H9 (cell line): Measurements from ENCODE around the gene EIF4H. TPM values are rescaled to one million over a fixed set of nuclear protein-coding genes. Genes with fewer than 3 reads are reported as not detected.
A peak's percentile ranks its signal among the peaks of the same experiment; 100 is the strongest.

Experiments used
- DNase-seq: peaks from one replicate; pipeline ENCODE4 v3.0.0-alpha.2; 2017
- H2AFZ ChIP-seq: one replicate; pipeline ENCODE4 v1.6.1; 2013; ENCODE audit warnings: mild to moderate bottlenecking, low read length, control low read depth, moderate library complexity
- H2AK5ac ChIP-seq: 2 replicates; pipeline ENCODE4 v1.6.1; 2013; ENCODE audit warnings: low read length, control low read depth, mixed read lengths; ENCODE audit not compliant: insufficient read length
- H2BK120ac ChIP-seq: one replicate; pipeline ENCODE4 v1.6.1; 2013; ENCODE audit warnings: low read depth, mild to moderate bottlenecking, low read length, control low read depth, inconsistent platforms; ENCODE audit not compliant: poor library complexity, severe bottlenecking
- H2BK12ac ChIP-seq: 2 replicates; pipeline ENCODE4 v1.6.1; 2013; ENCODE audit warnings: low read length, control low read depth, mixed read lengths, low read depth; ENCODE audit not compliant: insufficient read length
- H2BK15ac ChIP-seq: 2 replicates; pipeline ENCODE4 v1.6.1; 2013; ENCODE audit warnings: low read depth, low read length, control low read depth
- H2BK20ac ChIP-seq: one replicate; pipeline ENCODE4 v1.6.1; 2013; ENCODE audit warnings: low read depth, mild to moderate bottlenecking, low read length, control low read depth, inconsistent platforms; ENCODE audit not compliant: poor library complexity, severe bottlenecking
- H2BK5ac ChIP-seq: 2 replicates; pipeline ENCODE4 v1.6.1; 2013; ENCODE audit warnings: low read length, control low read depth, mixed read lengths; ENCODE audit not compliant: insufficient read length
- H3K14ac ChIP-seq: 2 replicates; pipeline ENCODE4 v1.6.1; 2013; ENCODE audit warnings: low read length, control low read depth; ENCODE audit not compliant: insufficient read depth
- H3K18ac ChIP-seq: 2 replicates; pipeline ENCODE4 v1.6.1; 2013; ENCODE audit warnings: low read depth, mild to moderate bottlenecking, mixed read lengths, low read length, control low read depth; ENCODE audit not compliant: insufficient read length
- H3K23ac ChIP-seq: 2 replicates; pipeline ENCODE4 v1.6.1; 2013; ENCODE audit warnings: low read length, control low read depth, mixed read lengths, low read depth; ENCODE audit not compliant: insufficient read length
- H3K23me2 ChIP-seq: 2 replicates; pipeline ENCODE4 v1.6.1; 2013; ENCODE audit warnings: low read depth, mild to moderate bottlenecking, mixed read lengths, low read length, control low read depth; ENCODE audit not compliant: insufficient read length, poor library complexity, severe bottlenecking
- H3K27ac ChIP-seq: 2 replicates; pipeline ENCODE4 v1.5.1; 2013; ENCODE audit warnings: low read length, control low read depth, mixed read lengths, low read depth; ENCODE audit not compliant: insufficient read length
- H3K27me3 ChIP-seq: 2 replicates; pipeline ENCODE4 v1.6.1; 2013; ENCODE audit warnings: low read length, control low read depth, inconsistent platforms; ENCODE audit not compliant: insufficient read depth
- H3K4ac ChIP-seq: 2 replicates; pipeline ENCODE4 v1.6.1; 2013; ENCODE audit warnings: low read depth, mild to moderate bottlenecking, control low read depth, inconsistent platforms, low read length, moderate library complexity
- H3K4me1 ChIP-seq: 2 replicates; pipeline ENCODE4 v1.6.1; 2013; ENCODE audit warnings: low read length, control low read depth, inconsistent platforms; ENCODE audit not compliant: insufficient read depth
- H3K4me2 ChIP-seq: 2 replicates; pipeline ENCODE4 v1.6.1; 2013; ENCODE audit warnings: low read length, control low read depth, mixed read lengths; ENCODE audit not compliant: insufficient read length, insufficient read depth
- H3K56ac ChIP-seq: 2 replicates; pipeline ENCODE4 v1.6.1; 2013; ENCODE audit warnings: low read depth, mild to moderate bottlenecking, mixed read lengths, low read length, control low read depth; ENCODE audit not compliant: insufficient read length
- H3K79me1 ChIP-seq: 2 replicates; pipeline ENCODE4 v1.6.1; 2013; ENCODE audit warnings: low read depth, mild to moderate bottlenecking, moderate library complexity, low read length, control low read depth, inconsistent platforms; ENCODE audit not compliant: insufficient read depth, poor library complexity, severe bottlenecking
- H3K79me2 ChIP-seq: 2 replicates; pipeline ENCODE4 v1.6.1; 2013; ENCODE audit warnings: low read length, control low read depth, inconsistent platforms; ENCODE audit not compliant: insufficient read depth
- H3K9ac ChIP-seq: 2 replicates; pipeline ENCODE4 v1.6.1; 2013; ENCODE audit warnings: low read length, control low read depth, mixed read lengths; ENCODE audit not compliant: insufficient read length; ENCODE audit errors: extremely low read depth
- H3K9me3 ChIP-seq: one replicate; pipeline ENCODE4 v1.6.1; 2013; ENCODE audit warnings: low read depth, low read length, inconsistent platforms; ENCODE audit not compliant: control insufficient read depth
- H3T11ph ChIP-seq: one replicate; pipeline ENCODE4 v1.6.1; 2013; ENCODE audit warnings: mild to moderate bottlenecking, low read length, control low read depth, inconsistent platforms
- H4K20me1 ChIP-seq: one replicate; pipeline ENCODE4 v1.6.1; 2013; ENCODE audit not compliant: control insufficient read depth, insufficient read length, insufficient read depth
- H4K5ac ChIP-seq: 2 replicates; pipeline ENCODE4 v1.6.1; 2013; ENCODE audit warnings: low read depth, mild to moderate bottlenecking, mixed read lengths, low read length, control low read depth; ENCODE audit not compliant: insufficient read length
- H4K8ac ChIP-seq: replicated peaks from 2 replicates; pipeline ENCODE4 v1.6.1; 2013; ENCODE audit warnings: low read length, control low read depth, mixed read lengths, low read depth; ENCODE audit not compliant: insufficient read length
- H4K91ac ChIP-seq: 2 replicates; pipeline ENCODE4 v1.6.1; 2013; ENCODE audit warnings: low read depth, mild to moderate bottlenecking, moderate library complexity, mixed read lengths, low read length, control low read depth; ENCODE audit not compliant: insufficient read length
- H3K27ac Mint-ChIP-seq, 3 experiments: 2 replicates in 2 of 3; 3 replicates in 1 of 3; pipeline ENCODE4 v1.8.0; 2020 to 2021; ENCODE audit warnings: mixed read lengths in 3 of 3, mild to moderate bottlenecking in 1 of 3, moderate library complexity in 1 of 3
- H3K27me3 Mint-ChIP-seq: 2 replicates; pipeline ENCODE4 v1.8.0; 2021; ENCODE audit warnings: low read depth, mild to moderate bottlenecking, moderate library complexity, mixed read lengths
- H3K36me3 Mint-ChIP-seq, 3 experiments: 2 replicates in 2 of 3; 3 replicates in 1 of 3; pipeline ENCODE4 v1.8.0; 2020 to 2021; ENCODE audit warnings: low read depth in 3 of 3, mixed read lengths in 3 of 3; ENCODE audit not compliant: insufficient read depth in 1 of 3
- H3K4me1 Mint-ChIP-seq, 2 experiments: 2 replicates each; pipeline ENCODE4 v1.8.0; 2020; ENCODE audit warnings: mixed read lengths in 2 of 2
- H3K4me3 Mint-ChIP-seq, 2 experiments: 2 replicates in 1 of 2; 3 replicates in 1 of 2; pipeline ENCODE4 v1.8.0; 2020 to 2021; ENCODE audit warnings: mild to moderate bottlenecking in 2 of 2, mixed read lengths in 2 of 2, moderate library complexity in 1 of 2
- H3K9me3 Mint-ChIP-seq, 2 experiments: 2 replicates in 1 of 2; 3 replicates in 1 of 2; pipeline ENCODE4 v1.8.0; 2020; ENCODE audit warnings: mild to moderate bottlenecking in 2 of 2, mixed read lengths in 2 of 2, moderate library complexity in 1 of 2
- WGBS: extraction: QIAGEN DNeasy Blood & Tissue Kit; methylation state at CpG from one replicate; pipeline ENCODE4 v1.1.7; 2013; ENCODE audit warnings: missing lambda C conversion rate, low lambda C conversion rate, mixed read lengths; ENCODE audit not compliant: insufficient read length; ENCODE audit errors: extremely low coverage; 5-methylcytosine and 5-hydroxymethylcytosine counted together
- total RNA-seq: library from RNA; stranded (reverse); gene quantifications from 2 replicates; pipeline ENCODE4 v1.2.1, GENCODE V29; 2021
- TF ChIP-seq, protein P1 (sequence below): fragments of 200-600 bp; sonication (generic); conservative IDR thresholded peaks from 3 replicates; pipeline ENCODE4 v1.8.0; 2021; ENCODE audit warnings: antibody characterized with exemption, mild to moderate bottlenecking

The EIF4H gene
- total RNA-seq, 1 experiment from 2014 or later = 363 TPM

GRCh38 chr7:74217455-74218342 is 43.5 kb downstream of the EIF4H start:
- no peak overlapping the region for H2BK5ac ChIP-seq
- H3K4ac ChIP-seq = no peak overlapping the region
- WGBS = no CpG with 5 or more reads among the region's 20 CpGs
- no peak overlapping the region for H3K27ac Mint-ChIP-seq
- peaks cover 5% of the 10 kb centered on the region for H3K27me3 Mint-ChIP-seq
- no peak overlapping the region for H3T11ph ChIP-seq
- no peak overlapping the region for H2BK20ac ChIP-seq
- no peak overlapping the region for H3K4me2 ChIP-seq
- no peaks in the 10 kb centered on the region for H3K27me3 ChIP-seq
- no peaks in the 10 kb centered on the region for H3K79me1 ChIP-seq
- no peaks in the 10 kb centered on the region for H3K79me2 ChIP-seq
- H4K20me1 ChIP-seq = peaks cover 3% of the 10 kb centered on the region
- no peak overlapping the region for H3K18ac ChIP-seq
- no peak overlapping the region for H2BK12ac ChIP-seq
- DNase-seq = no peak
- no peaks in the 10 kb centered on the region for H3K36me3 Mint-ChIP-seq
- no peak overlapping the region for H4K5ac ChIP-seq
- no peak overlapping the region for H3K23ac ChIP-seq
- H2AK5ac ChIP-seq = no peak overlapping the region
- no peak overlapping the region for H2AFZ ChIP-seq
- no peak overlapping the region for H3K56ac ChIP-seq
- H3K27ac ChIP-seq = no peak overlapping the region
- no peak overlapping the region for H3K9ac ChIP-seq
- H3K14ac ChIP-seq = no peak overlapping the region; the same call in 1 of the 2 replicates
- no peaks in the 10 kb centered on the region for H3K23me2 ChIP-seq
- no peak overlapping the region for H2BK120ac ChIP-seq
- H2BK15ac ChIP-seq = no peak overlapping the region
- TF ChIP-seq, protein P1, sequence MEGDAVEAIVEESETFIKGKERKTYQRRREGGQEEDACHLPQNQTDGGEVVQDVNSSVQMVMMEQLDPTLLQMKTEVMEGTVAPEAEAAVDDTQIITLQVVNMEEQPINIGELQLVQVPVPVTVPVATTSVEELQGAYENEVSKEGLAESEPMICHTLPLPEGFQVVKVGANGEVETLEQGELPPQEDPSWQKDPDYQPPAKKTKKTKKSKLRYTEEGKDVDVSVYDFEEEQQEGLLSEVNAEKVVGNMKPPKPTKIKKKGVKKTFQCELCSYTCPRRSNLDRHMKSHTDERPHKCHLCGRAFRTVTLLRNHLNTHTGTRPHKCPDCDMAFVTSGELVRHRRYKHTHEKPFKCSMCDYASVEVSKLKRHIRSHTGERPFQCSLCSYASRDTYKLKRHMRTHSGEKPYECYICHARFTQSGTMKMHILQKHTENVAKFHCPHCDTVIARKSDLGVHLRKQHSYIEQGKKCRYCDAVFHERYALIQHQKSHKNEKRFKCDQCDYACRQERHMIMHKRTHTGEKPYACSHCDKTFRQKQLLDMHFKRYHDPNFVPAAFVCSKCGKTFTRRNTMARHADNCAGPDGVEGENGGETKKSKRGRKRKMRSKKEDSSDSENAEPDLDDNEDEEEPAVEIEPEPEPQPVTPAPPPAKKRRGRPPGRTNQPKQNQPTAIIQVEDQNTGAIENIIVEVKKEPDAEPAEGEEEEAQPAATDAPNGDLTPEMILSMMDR = no peak
- H3K4me1 Mint-ChIP-seq = peaks cover 0 to 10% of the 10 kb centered on the region in 2 experiments; a peak in 1 of 4 replicates
- peak overlapping the region in 1 of 2 experiments; percentile 34; a peak in 1 of 5 replicates for H3K4me3 Mint-ChIP-seq
- H3K9me3 Mint-ChIP-seq = no peaks in the 10 kb centered on the region
- H4K8ac ChIP-seq = no peak overlapping the region
- no peaks in the 10 kb centered on the region for H3K9me3 ChIP-seq
- H4K91ac ChIP-seq = no peak overlapping the region
- H3K4me1 ChIP-seq = no peaks in the 10 kb centered on the region
